Smooth muscle cell of the brain vasculature (primary cell): ENCODE data around the gene GRK5.

Source experiments
- DNase-seq: peaks from one replicate; pipeline ENCODE4 v3.0.0-alpha.2; 2012; ENCODE audit warnings: low read depth, low spot score

The GRK5 gene

GRCh38 chr10:119478111-119478802 is 270.9 kb downstream of the GRK5 start:
- no peak for DNase-seq

GRCh38 chr10:119478811-119479341 is 271.5 kb downstream of the GRK5 start:
- no peak for DNase-seq

DNA sequence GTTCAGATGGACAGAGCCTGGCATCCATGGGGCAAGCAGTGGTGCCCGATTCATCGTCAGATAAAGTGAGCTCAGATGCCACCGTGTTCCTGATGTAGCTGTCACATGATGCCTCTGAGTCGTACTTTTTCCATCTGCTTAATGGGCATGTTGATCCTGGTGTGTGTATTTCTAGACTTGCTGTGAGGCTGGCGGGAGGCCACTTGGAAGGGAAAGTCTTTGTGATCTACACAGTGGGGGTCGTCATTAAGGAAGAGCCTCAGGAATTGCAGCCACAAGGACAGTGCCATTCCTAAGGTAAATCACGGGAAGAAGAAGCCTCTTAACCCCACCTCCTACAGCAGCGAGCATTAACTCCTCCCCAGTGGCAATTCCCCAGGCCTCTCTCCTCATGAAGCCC is 272.2 kb downstream of the GRK5 start:
- DNase-seq, result no peak

DNA sequence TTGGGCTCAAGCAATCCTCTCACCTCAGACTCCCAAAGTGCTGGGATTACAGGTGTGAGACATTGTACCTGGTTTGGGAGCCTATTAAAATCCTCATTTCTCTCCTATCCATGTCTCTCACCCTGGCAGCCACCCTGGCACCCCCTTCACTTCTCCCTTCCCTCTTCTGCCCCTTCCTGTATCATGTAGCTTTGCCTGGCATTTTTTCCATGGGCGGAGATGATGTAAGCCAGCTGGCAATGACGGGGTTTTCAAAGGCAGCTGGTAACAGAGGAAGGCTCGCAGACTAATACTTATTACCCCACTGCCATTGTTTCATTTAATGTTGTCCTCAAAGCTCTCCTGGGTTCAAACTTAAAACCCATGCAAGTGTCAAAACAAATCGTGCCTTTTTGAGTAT is 273.3 kb downstream of the GRK5 start:
- no peak for DNase-seq

DNA sequence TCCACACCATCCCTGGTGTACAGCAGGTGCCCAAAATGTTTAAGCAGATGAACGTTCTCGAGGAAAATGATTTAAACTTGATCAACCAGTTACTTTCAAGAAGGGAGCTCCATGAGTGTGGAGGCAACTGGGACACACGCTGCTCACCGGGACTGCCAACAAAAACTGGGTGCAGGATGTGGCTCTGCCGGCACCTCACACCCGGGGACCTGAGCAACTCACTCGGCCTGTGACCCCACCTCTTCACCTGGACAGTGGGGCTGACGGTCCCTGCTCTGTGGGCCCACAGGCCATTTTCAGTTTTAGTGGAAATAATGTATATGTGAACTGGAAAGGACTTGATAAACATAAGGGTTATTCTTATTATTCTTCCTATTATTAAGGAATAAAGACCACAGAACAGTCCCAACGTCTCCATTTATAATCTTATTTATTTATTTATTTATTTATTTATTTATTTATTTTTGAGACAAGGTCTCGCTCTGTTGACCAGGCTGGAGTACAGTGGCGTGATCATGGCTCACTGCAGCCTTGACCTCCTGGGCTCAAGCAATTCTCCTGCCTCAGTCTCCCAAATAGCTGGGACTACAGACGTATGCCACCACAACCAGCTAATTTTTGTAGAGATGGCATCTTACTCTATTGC is 274.5 kb downstream of the GRK5 start:
- no peak for DNase-seq

DNA sequence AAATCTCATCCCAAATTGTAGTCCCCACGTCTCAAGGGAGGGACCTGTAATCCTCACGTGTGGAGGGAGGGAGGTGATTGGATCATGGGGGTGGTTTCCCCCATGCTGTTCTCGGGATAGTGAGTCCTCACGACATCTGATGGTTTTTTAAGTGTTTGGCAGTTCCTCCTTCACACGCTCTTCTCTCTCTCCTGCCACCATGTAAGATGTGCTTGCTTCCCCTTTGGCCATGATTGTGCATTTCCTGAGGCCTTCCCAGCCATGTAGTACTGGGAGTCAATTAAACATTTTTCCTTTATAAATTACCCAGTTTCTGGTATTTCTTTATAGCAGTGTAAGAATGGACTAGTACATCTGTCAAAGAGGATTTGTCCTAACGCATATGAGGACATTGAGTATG is 275.6 kb downstream of the GRK5 start:
- no peak for DNase-seq

GRCh38 chr10:119483839-119484238 is 276.5 kb downstream of the GRK5 start:
- no peak for DNase-seq

GRCh38 chr10:119488675-119489074 is 281.3 kb downstream of the GRK5 start:
- DNase-seq, result no peak

DNA sequence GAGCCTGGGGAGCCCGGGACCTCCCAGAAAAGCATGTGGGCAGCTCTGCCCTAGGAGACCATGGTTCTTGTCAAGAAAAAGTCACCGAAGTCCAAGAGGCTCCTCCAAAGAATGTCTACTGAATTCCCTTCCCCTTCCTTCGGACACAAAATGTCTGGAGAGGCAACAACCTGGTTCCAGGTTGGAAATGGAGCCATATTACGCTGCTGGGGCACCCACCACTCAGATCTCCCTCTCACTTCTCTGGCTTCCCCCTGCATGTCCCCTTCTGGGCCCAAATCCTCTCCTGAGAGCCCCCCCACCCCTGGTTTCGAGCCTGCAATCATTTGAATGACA is 282.6 kb downstream of the GRK5 start:
- DNase-seq, result no peak

DNA sequence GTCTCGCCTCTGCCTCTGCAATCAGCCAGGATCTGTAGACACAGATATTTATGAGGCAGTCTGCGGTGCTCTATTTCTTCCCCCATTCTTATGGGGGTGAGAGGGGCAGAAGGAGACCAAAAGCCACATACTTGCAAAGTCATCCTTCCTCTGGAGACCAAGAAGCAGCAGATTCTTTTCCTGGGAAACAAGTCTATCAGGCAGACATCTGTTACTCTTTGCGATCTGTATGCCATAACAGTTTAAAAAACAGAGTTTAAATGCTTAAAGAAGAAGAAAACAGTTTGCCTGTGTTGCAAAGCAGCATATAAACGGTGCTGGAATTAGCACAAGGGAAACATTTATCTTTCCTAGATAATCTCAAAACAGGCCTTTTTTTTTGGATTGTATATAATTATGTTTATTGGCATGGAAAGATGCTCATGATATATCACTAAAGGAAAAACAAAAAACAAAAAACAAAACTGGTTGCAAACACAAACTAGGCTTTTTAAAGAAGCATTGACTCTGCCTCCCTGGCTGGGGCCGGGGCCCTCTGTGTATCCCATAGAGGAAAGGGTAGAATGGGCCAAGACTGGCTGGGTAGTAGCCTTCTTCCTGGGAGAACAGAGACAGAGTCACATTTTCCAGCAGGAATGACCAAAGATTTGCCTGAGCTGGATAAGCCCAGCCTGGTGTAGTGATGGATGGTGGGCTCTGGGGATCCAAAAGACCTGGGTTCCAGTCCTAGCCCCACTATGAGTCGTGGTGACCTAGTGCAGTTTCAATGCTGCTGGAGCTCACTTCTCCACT is 284.8 kb downstream of the GRK5 start:
- DNase-seq, result no peak

- no peak for DNase-seq
Measured at GRCh38 chr10:119493155-119493554, 285.8 kb downstream of the GRK5 start.

DNA sequence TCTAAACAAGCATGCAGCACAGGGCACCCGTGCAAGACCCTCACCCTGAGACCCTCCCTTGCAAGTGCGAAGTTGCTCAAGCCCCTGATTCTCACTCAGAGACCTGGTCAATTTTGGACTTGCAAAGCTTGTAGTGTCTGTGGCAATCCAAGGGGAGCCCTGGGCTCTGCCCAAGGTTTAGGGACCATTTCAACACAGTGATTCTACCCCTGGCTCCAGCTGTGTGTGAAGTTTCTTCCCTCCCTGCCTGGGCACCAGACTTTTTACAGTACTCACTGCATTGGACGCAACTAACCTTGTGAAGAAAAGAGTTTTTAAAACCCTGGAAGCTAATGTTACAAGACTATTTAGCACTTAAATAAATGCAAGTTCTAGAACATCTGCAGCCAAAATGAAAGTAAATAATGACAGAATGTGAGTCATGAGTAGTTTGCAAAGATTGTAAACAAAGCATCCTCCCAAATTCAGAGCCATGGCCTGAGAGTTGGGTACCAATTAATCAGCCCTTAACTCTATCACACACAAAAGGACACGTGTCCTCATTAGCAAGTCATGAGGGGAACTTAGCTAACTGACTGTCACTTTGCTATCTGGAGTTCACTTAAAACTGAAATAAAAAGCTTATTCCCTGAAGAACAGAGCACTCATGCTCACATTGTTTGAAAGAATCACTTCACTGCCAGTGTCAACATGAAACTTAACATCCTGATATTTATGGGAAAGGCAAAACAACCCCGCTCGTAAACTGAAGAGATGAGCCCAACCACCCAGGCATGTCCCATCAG is 287.1 kb downstream of the GRK5 start:
- no peak for DNase-seq

DNA sequence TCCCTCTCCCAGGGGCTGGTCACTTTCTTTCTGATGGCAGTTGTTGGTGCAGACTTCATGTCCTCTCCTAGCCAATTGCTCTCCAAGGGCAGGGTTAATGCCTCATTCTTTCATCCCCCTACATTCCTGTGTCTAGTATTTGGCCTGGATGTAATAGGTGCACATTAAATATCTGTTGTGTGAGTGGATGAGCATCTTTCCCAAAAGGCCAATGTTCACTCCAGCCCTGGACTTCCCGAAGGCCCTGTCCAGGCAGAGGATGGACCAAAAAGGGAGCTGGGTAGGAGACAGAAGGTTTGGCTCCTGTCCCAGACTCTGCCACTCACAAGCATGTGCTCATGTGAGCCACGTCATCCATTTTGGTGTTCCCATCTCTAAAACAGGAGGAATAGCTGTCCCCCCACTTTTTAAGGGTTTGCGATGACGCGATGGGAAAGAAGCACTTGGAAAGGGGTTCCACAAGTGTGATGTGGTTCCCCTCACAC is 287.7 kb downstream of the GRK5 start:
- no peak for DNase-seq

DNA sequence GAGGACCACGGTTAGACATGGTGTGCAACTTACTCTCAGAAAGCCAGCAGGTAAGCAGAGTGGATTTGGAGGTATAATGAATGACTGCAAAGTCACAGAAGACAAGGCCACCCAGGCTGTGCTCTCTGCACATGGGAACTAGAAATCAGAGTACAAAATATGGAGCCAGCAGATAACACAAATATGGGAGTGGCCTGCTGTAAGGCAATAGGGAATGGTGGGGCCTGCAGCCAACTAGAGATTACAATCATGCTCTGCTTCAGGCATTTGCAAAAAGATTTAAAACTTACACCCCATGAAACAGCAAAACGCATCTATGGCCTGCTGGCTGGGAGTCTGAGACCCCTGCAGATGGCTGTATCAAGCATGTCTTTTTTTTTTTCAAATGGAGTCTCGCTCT is 288.2 kb downstream of the GRK5 start:
- no peak for DNase-seq

- DNase-seq, result no peak
Measured at GRCh38 chr10:119496273-119496672, 288.9 kb downstream of the GRK5 start.

GRCh38 chr10:119497243-119497642 is 289.9 kb downstream of the GRK5 start:
- no peak for DNase-seq

GRCh38 chr10:119498889-119499676 is 291.7 kb downstream of the GRK5 start:
- no peak for DNase-seq

- DNase-seq, result no peak
Measured at GRCh38 chr10:119499677-119500002, 292.3 kb downstream of the GRK5 start.

GRCh38 chr10:119500123-119500795 is 292.9 kb downstream of the GRK5 start:
- DNase-seq, result no peak

DNA sequence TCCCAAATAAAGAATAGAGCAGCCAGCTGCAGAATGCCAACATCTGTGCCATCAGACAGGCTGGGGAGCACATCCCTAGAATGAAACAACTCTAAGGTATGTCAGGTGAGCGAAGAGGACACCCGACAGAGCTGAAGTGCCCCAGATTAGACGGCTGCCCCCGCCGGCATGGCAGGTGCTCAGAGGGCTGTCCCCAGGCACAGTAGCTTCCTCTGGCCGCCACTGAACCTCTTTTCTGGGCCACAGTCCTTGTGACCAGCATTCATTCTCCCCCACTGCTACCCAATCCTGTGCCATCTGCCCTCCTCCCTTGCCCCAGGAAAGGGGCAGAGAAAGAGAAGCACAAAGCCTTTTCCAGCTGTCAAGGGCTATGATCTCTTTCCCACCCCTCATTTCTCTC is 293.4 kb downstream of the GRK5 start:
- no peak for DNase-seq
